Retinal pigment epithelial cell (primary cell): ENCODE data around the gene MAML1.

ENCODE experiments used
- DNase-seq: peaks from one replicate; pipeline ENCODE4 v3.0.0-alpha.2; 2010; ENCODE audit warnings: low read depth
- H3K4me3 ChIP-seq: 2 replicates; pipeline ENCODE4 v1.5.1; 2011; ENCODE audit warnings: mild to moderate bottlenecking, low read length, control low read depth, moderate library complexity
- TF ChIP-seq, protein P1 (sequence below): conservative IDR thresholded peaks from 2 replicates; pipeline ENCODE4 v1.5.1; 2011; ENCODE audit warnings: low read depth, low read length, control low read depth, inconsistent platforms

The MAML1 gene

DNA sequence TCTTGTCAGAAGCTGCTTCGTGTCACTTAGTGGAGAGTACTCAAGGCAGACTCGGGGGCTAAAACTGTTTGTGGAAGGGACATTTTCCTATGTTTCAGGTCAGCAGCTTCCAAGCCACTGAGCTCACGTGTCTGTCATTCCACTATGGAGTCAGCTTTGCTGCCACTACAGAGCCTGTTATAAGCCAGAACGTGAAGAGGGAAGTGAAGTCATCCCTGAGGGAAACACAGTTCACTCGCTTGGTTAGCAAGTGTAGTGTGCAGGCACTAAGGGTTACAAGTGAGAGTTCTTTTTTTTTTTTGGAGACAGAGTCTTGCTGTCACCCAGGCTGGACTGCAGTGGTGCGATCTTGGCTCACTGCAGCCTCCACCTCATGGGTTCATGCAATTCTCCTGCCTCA, 36.6 kb downstream of the MAML1 start:
- DNase-seq: no peak
- H3K4me3 ChIP-seq: no peak overlapping the region
- TF ChIP-seq, protein P1, sequence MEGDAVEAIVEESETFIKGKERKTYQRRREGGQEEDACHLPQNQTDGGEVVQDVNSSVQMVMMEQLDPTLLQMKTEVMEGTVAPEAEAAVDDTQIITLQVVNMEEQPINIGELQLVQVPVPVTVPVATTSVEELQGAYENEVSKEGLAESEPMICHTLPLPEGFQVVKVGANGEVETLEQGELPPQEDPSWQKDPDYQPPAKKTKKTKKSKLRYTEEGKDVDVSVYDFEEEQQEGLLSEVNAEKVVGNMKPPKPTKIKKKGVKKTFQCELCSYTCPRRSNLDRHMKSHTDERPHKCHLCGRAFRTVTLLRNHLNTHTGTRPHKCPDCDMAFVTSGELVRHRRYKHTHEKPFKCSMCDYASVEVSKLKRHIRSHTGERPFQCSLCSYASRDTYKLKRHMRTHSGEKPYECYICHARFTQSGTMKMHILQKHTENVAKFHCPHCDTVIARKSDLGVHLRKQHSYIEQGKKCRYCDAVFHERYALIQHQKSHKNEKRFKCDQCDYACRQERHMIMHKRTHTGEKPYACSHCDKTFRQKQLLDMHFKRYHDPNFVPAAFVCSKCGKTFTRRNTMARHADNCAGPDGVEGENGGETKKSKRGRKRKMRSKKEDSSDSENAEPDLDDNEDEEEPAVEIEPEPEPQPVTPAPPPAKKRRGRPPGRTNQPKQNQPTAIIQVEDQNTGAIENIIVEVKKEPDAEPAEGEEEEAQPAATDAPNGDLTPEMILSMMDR: no peak

DNA sequence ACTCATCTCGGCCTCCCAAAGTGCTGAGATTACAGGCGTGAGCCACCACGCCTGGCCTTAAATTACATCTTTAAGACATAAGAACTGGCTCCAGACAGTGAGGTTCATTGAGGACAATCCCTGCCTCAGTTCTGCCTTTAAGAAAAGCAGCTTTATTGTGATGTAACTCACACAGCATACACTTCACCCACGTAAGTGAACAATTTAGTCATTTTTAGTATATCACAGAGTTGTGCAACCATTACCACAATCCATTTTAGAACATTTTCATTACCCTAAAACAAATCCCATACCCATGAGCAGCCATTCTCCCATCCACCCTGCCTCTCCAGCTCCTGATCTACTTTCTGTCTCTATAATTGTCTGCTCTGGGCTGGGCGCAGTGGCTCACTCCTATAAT, 37.2 kb downstream of the MAML1 start:
- DNase-seq: no peak
- TF ChIP-seq, protein P1: no peak

DNA sequence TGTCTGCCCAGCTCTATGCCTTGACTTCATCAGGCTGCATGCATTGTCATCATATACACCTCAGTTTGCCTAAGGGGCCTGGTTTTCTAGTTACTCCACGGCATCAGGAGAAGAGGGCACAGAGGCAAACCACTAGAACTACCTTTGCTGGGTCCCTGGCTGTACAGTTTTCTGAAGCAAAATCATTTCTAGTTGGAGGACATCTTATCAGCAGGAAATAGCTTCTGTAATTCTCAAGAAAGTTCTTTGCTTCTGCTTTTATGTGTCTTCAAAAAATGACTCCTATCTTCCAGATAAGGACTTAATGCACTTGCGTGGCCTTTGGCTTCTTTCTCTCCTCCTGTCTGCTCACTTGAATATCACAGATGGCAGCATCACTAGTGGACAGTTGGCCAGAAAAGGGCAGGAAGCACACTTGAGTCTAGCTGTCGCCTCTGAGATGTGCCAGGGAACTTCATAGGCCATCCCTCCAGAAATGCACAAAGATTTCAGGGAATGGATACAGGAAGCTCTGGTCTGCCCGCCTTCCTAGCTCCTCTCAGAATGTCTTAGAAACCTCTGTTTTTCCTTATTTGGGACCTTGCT, 38.8 kb downstream of the MAML1 start:
- DNase-seq: no peak
- TF ChIP-seq, protein P1: no peak
- no peak overlapping the region for H3K4me3 ChIP-seq

More for the DNA sequence above, 37.2 kb downstream of the MAML1 start:
- H3K4me3 ChIP-seq: no peak overlapping the region

DNA sequence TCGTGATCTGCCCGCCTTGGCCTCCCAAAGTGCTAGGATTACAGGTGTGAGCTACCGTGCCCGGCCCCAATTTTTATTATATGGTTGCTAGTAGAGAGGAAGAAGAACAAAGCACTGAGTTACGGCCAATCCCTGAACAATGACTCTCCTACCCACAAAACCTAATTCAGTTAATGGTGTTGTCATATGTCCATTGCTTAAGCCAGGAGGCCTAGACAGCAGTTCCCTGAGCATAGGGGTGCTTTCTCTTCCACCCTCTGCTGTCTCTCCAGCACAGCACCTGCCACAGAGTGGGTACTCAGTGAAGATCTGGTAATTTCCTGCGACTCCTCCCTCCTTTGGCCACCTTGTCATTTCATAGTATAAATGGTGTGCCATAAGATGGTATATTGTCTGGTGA, 39.7 kb downstream of the MAML1 start:
- DNase-seq: no peak
- TF ChIP-seq, protein P1: no peak

DNA sequence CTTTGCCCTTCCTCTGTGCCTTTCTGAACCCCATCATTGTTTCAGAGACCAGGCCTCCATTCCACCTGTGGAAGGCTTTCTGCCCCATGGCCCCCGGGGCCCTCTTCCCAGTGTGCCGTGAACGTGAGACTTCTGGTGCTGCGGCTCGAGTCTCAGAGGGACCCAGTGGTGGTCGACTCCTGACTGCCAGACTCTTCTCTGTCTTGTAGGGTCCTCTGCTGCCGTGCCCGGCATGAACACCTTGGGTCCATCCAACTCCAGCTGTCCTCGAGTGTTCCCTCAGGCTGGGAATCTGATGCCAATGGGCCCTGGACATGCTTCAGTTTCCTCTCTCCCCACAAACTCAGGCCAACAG, 41.0 kb downstream of the MAML1 start:
- TF ChIP-seq, protein P1: no peak
- no peak for DNase-seq
- no peak overlapping the region for H3K4me3 ChIP-seq

More for the DNA sequence above, 39.7 kb downstream of the MAML1 start:
- no peak overlapping the region for H3K4me3 ChIP-seq

DNA sequence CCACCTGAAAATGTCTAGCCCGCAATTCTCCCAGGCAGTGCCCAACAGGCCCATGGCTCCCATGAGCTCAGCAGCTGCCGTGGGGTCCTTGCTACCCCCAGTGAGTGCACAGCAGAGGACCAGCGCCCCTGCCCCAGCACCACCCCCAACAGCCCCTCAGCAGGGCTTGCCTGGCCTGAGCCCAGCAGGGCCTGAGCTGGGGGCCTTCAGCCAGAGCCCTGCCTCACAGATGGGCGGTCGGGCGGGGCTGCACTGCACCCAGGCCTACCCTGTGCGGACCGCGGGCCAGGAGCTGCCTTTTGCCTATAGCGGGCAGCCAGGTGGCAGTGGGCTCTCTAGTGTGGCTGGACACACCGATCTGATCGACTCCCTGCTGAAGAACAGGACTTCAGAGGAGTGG, 41.8 kb downstream of the MAML1 start:
- no peak overlapping the region for H3K4me3 ChIP-seq
- TF ChIP-seq, protein P1: no peak
- DNase-seq: no peak

DNA sequence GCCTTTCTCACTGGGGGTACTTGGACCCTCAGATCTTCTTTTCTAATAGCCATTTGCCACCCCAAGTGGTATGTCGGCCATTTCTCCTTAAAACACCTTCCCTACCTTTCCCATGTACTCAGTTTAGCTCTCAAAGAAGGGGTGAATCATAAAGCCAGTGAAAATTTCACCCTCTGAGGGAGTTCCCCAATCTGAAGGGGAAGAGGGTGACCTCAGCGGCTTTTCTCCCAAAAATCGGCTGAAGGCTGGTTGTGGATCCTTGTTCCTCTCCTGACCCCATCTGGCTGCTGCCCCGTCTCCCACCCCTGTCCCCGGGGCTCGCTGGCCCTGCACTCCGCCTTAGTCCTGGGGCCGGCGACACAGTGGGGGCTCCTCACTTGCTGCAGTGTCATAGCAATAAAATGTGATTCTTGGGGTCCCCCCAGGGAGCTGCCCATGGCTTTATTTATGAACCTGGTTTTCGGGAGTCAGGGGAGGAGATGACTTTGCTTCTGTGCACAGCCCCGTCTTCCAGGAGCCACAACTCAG, 43.9 kb downstream of the MAML1 start:
- H3K4me3 ChIP-seq: no peak overlapping the region
- DNase-seq: no peak
- TF ChIP-seq, protein P1: no peak
